AML-193 (cell line): ENCODE measurements around the gene TMEM207.
A peak's percentile ranks its signal among the peaks of the same experiment; 100 is the strongest.

Source experiments
- DNase-seq, 2 experiments: peaks; one replicate each; lab custom pipeline; 2025; lab: John Stamatoyannopoulos, UW

Gene TMEM207

GRCh38 chr3:190444006-190444405 is 5.7 kb downstream of the TMEM207 start:
- peak; percentile 72 to 88 for DNase-seq

- DNase-seq: peak; percentile 7 to 23
These were observed 6.4 kb downstream of the TMEM207 start for GRCh38 chr3:190443257-190443656.

DNA sequence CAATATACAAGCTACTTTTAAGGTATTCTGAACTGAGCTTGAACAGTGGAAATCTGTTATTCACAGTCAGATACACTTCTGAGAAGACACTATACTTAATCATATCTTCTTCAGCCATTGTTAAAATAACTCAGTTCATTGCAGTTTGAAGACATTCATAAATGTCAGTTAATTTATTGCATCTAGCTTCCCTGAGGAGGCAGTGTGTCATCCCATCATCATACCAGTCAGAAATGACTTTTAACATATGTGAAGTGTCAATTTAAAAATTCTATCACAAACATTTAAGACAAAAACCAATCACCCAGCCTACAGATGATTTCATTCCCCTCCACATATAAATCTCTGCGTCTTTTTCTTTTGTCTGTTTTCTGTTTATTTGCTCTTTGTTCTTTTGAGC is 7.5 kb downstream of the TMEM207 start:
- DNase-seq: no peak

GRCh38 chr3:190436331-190436730 is 13.4 kb downstream of the TMEM207 start:
- peak; percentile 26 to 29 for DNase-seq

- DNase-seq: no peak
These were observed 14.1 kb downstream of the TMEM207 start for GRCh38 chr3:190435618-190436017.

DNA sequence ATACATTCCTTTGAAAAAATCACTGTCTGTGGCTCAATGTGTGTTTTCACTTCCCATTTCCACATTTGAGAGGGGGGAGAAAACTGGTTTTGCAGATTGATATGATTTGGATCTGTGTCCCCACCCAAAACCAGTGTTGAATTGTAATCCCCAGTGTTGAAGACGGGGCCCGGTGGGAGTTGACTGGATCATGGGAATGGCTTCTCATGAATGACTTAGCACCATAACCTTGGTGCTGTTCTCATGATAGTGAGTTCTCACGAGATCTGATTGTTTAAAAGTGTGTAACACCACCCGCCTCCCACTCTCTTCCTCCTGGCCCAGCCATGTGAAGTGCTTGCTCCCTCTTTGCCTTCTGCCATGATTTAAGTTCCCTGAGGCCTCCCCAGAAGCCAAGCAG is 16.1 kb downstream of the TMEM207 start:
- DNase-seq: no peak

GRCh38 chr3:190432216-190432615 is 17.5 kb downstream of the TMEM207 start:
- DNase-seq: no peak

DNA sequence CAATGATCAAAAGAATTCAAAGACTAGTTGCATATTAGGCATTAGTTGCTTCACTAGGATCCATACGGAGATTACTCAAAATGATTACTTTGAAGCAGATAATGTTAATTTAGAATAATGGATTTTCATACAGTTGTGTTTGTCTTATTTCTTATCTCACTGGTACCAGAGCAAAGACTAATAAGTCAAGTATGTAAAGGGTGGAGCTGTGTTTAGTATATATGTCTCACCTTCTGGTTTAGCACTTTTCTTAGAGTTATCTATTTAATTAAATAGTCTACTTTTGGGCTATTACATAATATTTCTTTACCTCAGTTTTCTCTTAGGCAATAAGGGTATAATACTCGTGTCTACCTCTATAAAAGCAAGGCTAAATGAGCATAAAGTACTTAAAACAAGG is 18.8 kb downstream of the TMEM207 start:
- DNase-seq: no peak

GRCh38 chr3:190429681-190430080 is 20.0 kb downstream of the TMEM207 start:
- no peak for DNase-seq

GRCh38 chr3:190426806-190427507 is 22.7 kb downstream of the TMEM207 start:
- DNase-seq: no peak

DNA sequence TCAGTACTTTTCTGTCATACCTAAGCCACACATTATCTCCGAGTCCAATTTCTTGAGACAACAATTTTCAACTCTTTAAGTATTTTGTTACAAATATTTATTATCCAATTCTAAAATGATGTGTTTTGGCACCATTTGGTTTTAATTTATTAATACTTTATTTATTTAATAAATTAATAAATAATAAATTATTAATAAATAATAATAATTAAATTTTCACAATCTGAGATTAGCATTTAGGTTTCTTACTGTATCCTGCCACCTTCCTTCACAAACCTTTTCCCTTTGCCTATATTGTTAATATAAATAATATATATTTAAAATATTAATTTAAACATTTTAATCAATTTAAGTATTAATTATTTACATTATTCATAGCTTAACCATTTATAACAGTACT is 23.9 kb downstream of the TMEM207 start:
- no peak for DNase-seq

- peak; percentile 82 to 84 for DNase-seq
These were observed 24.9 kb downstream of the TMEM207 start for GRCh38 chr3:190424478-190425439.

- no peak for DNase-seq
These were observed 25.6 kb downstream of the TMEM207 start for GRCh38 chr3:190424108-190424477.

GRCh38 chr3:190414297-190414696 is 35.4 kb downstream of the TMEM207 start:
- DNase-seq: no peak

DNA sequence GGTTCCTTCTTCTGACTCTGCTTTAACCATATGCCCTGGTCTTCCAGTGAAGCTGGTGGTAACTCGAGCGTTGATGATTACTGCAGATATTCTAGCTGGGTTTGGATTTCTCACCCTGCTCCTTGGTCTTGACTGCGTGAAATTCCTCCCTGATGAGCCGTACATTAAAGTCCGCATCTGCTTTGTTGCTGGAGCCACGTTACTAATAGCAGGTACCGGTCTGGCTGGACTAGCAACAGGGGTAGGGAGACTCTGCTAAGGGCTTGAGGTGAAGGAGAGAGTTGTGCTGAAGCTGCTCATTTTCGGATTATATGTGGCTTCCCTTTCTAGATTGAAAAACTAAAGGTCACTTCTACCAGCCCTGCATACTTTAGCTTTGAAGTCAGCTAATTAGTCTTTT is 45.0 kb downstream of the TMEM207 start:
- no peak for DNase-seq

DNA sequence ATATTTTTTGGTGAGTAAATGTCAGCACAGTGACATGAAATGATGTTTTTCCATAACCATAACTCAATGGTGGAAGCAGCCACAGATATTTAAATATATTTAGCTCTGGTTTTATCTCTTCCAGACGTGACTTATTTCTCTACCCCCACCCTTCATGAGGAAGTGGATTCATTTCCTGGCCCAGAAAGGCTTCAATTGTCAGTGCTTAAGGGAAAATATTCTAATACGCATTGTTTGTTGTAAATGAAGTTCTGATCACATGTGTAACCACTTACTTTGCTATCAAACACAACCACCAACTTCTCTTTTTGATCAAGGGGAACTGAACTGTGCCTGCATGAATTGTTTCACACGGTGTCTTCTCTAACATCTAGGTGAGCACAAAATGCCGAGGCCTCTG is 47.7 kb downstream of the TMEM207 start:
- no peak for DNase-seq

- DNase-seq: no peak
These were observed 50.0 kb downstream of the TMEM207 start for GRCh38 chr3:190399677-190400076.

DNA sequence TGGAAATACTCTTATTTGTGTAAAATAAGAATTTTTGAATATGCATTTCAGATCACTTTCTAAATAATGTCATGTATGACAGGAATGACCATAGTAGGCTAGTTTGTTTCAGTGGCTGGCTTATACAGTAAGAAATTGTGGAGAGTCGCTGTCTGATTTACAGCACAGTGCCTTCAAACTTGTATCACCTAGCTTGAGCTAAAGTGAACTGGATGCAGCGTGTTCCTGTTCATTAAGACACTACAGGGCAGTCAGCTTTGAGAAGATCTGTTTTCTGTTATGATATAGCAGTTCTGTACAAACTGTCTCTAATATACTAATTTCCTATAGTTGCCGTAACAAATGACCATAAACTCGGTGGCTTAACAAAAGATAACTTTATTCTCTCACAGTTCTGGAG is 51.8 kb downstream of the TMEM207 start:
- no peak for DNase-seq

GRCh38 chr3:190396001-190396400 is 53.7 kb downstream of the TMEM207 start:
- no peak for DNase-seq

GRCh38 chr3:190388703-190389102 is 61.0 kb downstream of the TMEM207 start:
- DNase-seq: no peak

- no peak for DNase-seq
These were observed 62.0 kb downstream of the TMEM207 start, which contains the start of gene CLDN16 for GRCh38 chr3:190387578-190388213. CLDN16 (plus strand) TSS chr3:190388163; CDS start chr3:190388330, 167 bp downstream.
